ENCODE measurements around the gene TIMP3.

Gene TIMP3

GRCh38 chr22:32801537-32802236, at the start of gene TIMP3 (continued):
- TF ChIP-seq ZBTB20 (tag by site-specific recombination; IDR thresholded peaks at IDR 0.05), result peak; percentile 25; the same call in 1 of the 2 replicates
- TF ChIP-seq ZNF16 (tag by site-specific recombination; IDR thresholded peaks at IDR 0.05; ENCODE audit: low read depth), result no peak
- peak; percentile 67 for TF ChIP-seq ZBTB8A (tag by site-specific recombination; IDR thresholded peaks at IDR 0.05)
- TF ChIP-seq ZBTB17 (tag by site-specific recombination; IDR thresholded peaks at IDR 0.05), result no peak

GRCh38 chr22:32752326-32752725, 49.2 kb upstream of the TIMP3 start:
- Histone ChIP-seq H3K27ac (ENCODE audit: extremely low read depth, low read depth, low read length) (no peak overlapping the region), H3K36me3 (ENCODE audit: control insufficient read depth in 2 of 2, insufficient read depth in 1 of 2, low read length in 2 of 2) (no peaks in the 10 kb centered on the region), H3K9me3 (ENCODE audit: control insufficient read depth, insufficient read depth, low read depth, low read length) (no peaks in the 10 kb centered on the region), H3K4me1 (ENCODE audit: control insufficient read depth, insufficient read depth, low read length) (no peaks in the 10 kb centered on the region), H3K4me3 (ENCODE audit: low read depth, low read length) (no peak overlapping the region)
- TF ChIP-seq ZNF302 (tag by site-specific recombination; IDR thresholded peaks at IDR 0.05; ENCODE audit: low read depth), result no peak
- ChIA-PET CTCF (interaction anchor here (0.9 kb wide), 1 partner anchor 27 kb away, joined by 3 read pairs; no protein-coding TSS in a partner anchor), POLR2A (interaction anchor here (0.6 kb wide), 1 partner anchor 52 kb away, joined by 3 read pairs; no protein-coding TSS in a partner anchor)

GRCh38 chr22:32752816-32753520, 48.5 kb upstream of the TIMP3 start:
- H3K4me3 ChIP-seq (ENCODE audit: low read depth, low read length), result no peak overlapping the region
- no peaks in the 10 kb centered on the region for H3K9me3 ChIP-seq (ENCODE audit: control insufficient read depth, insufficient read depth, low read depth, low read length)
- no peak for TF ChIP-seq ZNF362 (tag by site-specific recombination; IDR thresholded peaks at IDR 0.05)
- TF ChIP-seq ZNF211 (tag by site-specific recombination; IDR thresholded peaks at IDR 0.05; ENCODE audit: low read depth), result no peak
- no peak for TF ChIP-seq ZNF488 (tag by site-specific recombination; IDR thresholded peaks at IDR 0.05)
- no peak for TF ChIP-seq ZNF404 (tag by site-specific recombination; IDR thresholded peaks at IDR 0.05)
- TF ChIP-seq ZNF302 (tag by site-specific recombination; IDR thresholded peaks at IDR 0.05; ENCODE audit: low read depth), result no peak
- no peak for TF ChIP-seq ZSCAN5A (tag by site-specific recombination; IDR thresholded peaks at IDR 0.05)
- TF ChIP-seq ZNF280D (tag by site-specific recombination; IDR thresholded peaks at IDR 0.05), result no peak
- no peak for TF ChIP-seq ZNF121 (tag by site-specific recombination; IDR thresholded peaks at IDR 0.05)
- TF ChIP-seq ZSCAN23 (tag by site-specific recombination; IDR thresholded peaks at IDR 0.05), result no peak
- H3K36me3 ChIP-seq (ENCODE audit: control insufficient read depth in 2 of 2, insufficient read depth in 1 of 2, low read length in 2 of 2), result no peaks in the 10 kb centered on the region
- ChIA-PET CTCF (interaction anchor here (0.6 kb wide), 1 partner anchor 1094 kb away, joined by 5 read pairs; no protein-coding TSS in a partner anchor), POLR2A (no interaction called here)
- no peak overlapping the region for H3K27ac ChIP-seq (ENCODE audit: extremely low read depth, low read depth, low read length)
- H3K4me1 ChIP-seq (ENCODE audit: control insufficient read depth, insufficient read depth, low read length), result no peaks in the 10 kb centered on the region

All from HEK293 (cell line).